Peyer's patch (tissue), 4 donors: ENCODE measurements around the gene BACH2.
"Not testable (repeated sequence)": the region's sequence is repeated elsewhere in the genome, so short reads cannot be mapped to it uniquely, and the experiment has no call there.

Source experiments
- POLR2A ChIP-seq, 2 donors: fragments of 450-650 bp; IDR thresholded peaks; one replicate each; pipeline ENCODE4 v1.5.1; 2017; ENCODE audit warnings: antibody characterized with exemption in 2 of 2, mild to moderate bottlenecking in 2 of 2, moderate library complexity in 2 of 2
- TF ChIP-seq, protein P1 (sequence below), 6 experiments: fragments of 450-650 bp in 4 of 6; fragments of 200-600 bp in 2 of 6; sonication (generic) in 1 of 6; IDR thresholded peaks; one replicate each; pipeline ENCODE4 v1.5.1; 2017 to 2019; ENCODE audit warnings: antibody characterized with exemption in 6 of 6, mild to moderate bottlenecking in 3 of 6, moderate library complexity in 1 of 6

DNA sequence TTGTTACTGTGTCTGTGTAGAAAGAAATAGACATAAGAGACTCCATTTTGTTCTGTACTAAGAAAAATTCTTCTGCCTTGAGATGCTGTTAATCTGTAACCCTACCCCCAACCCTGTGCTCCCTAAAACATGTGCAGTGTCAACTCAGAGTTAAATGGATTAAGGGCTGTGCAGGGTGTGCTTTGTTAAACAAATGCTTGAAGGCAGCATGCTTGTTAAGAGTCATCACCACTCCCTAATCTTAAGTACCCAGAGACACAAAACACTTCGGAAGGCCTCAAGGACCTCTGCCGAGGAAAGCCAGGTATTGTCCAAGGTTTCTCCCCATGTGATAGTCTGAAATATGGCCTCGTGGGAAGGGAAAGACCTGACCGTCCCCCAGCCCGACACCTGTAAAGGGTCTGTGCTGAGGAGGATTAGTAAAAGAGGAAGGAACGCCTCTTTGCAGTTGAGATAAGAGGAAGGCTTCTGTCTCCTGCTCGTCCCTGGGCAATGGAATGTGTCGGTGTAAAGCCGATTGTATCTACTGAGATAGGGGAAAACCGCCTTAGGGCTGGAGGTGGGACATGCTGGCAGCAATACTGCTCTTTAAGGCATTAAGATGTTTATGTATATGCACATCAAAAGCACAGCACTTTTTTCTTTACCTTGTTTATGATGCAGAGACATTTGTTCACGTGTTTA lies 405.7 kb downstream of the BACH2 start:
- TF ChIP-seq POLR2A (IDR thresholded peaks at IDR 0.05), result not testable (repeated sequence)
- TF ChIP-seq, protein P1, sequence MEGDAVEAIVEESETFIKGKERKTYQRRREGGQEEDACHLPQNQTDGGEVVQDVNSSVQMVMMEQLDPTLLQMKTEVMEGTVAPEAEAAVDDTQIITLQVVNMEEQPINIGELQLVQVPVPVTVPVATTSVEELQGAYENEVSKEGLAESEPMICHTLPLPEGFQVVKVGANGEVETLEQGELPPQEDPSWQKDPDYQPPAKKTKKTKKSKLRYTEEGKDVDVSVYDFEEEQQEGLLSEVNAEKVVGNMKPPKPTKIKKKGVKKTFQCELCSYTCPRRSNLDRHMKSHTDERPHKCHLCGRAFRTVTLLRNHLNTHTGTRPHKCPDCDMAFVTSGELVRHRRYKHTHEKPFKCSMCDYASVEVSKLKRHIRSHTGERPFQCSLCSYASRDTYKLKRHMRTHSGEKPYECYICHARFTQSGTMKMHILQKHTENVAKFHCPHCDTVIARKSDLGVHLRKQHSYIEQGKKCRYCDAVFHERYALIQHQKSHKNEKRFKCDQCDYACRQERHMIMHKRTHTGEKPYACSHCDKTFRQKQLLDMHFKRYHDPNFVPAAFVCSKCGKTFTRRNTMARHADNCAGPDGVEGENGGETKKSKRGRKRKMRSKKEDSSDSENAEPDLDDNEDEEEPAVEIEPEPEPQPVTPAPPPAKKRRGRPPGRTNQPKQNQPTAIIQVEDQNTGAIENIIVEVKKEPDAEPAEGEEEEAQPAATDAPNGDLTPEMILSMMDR (IDR thresholded peaks at IDR 0.05), result not testable (repeated sequence)
